HG02981 (cell line): ENCODE measurements around the gene DOHH.
"Not testable (repeated sequence)": the region's sequence is repeated elsewhere in the genome, so short reads cannot be mapped to it uniquely, and the experiment has no call there.

Experiments used
- ATAC-seq: cut with Tn5 transposase; IDR thresholded peaks from one replicate; pipeline ENCODE4 v1.9.1; 2021; ENCODE audit warnings: mild to moderate bottlenecking, moderate library complexity; ENCODE audit not compliant: unreplicated experiment

DOHH gene

DNA sequence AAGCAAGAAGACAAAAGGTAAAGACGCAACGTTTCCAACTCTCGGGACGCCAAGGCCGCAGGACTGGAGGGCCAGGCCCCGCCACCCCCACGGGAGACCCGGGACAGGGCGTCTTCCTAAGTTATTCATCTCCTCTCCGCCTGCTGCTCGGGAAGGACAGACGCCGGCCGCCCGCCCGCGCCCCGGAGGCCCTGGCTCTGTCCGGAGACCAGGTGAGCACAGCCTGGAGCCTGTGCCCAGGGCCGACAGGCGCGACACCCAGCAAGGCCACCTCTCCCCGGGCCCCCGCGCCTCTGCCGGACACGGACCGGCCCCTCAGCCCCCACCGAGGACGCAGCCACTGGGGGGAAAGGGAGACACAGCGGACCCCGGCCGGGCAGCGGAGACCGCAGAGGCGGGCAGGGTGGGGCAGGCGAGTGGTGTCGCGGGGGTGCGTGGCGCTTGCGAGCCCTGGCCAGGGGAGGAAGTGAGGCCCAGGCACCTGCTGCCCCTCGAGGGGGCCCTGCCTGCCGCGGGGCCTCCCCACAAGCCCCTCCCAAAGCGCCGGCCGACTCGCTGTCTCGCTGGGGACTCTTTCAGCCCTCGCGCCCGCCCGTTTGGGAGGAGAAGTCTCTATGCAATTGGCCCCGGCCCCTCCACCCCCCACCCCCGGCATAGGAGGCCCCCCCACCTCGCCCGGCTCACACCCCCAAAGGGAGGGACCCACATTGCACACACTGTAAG is 37.3 kb downstream of the DOHH start:
- ATAC-seq: no peak

DNA sequence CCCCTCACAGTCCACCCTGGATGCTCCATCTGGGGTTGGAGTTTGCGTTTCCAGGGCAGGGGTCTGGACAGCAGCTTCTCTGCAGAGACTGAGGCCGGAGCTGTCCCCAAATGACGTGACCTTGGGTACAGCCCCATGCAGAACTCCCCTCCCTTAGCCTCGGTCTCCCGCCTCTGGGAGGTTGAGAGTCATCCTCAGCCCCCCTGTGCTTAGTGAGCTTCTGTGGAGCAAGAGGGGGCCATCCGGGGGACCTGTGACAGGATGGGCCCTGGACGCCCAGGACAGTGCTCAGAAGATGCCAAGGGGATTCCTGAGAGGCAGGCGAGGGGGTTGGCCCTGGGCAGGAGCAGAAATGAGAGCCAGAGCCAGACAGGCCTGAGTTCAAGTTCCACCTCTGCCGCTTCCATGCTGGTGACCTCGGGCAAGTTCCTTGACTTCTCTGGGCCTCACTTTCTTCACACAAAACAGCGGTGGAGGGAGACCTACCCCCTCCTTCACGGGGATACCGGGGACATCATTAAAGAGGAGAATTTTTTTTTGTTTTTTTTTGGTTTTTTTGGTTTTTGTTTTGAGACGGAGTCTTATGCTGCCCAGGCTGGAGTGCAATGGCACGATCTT is 40.4 kb downstream of the DOHH start:
- ATAC-seq: no peak

DNA sequence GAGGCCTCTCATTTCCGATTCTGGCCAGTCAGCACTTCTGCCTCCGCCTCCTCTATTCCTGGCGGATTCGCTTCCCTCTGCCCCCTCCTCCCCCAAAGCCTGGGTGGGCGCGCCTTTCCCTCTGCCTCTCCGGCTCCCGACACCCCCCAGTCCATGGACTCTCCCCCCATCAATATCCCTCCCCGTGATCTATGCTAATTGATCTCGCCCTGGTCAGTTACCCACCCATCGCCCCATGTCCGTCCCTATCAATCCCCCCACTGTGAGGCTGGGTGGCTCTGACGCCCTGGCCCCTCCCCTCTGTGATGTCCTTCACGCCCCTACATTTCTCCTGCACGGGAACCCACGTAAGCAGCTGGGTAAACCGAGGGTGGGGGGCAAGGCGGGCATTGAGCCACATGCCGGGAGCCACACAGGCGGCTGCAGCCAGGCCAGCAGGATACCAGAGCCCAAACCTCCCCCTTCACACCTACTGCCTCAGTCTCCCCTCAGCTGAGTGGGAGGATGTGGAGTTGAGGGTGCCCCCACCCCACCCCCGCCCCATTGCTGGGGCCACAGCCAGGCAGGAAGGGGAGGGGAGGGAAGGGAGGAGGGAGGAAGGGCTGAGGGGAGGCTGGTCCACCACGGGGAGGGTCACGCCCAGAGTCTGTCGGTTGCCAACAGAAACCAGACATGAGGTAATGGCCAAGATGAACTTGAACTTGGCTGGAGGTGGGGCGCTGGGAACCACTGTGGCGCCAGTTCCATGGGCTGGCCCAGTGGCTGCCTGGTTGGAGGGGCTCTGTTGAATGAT is 41.2 kb downstream of the DOHH start:
- no peak for ATAC-seq

DNA sequence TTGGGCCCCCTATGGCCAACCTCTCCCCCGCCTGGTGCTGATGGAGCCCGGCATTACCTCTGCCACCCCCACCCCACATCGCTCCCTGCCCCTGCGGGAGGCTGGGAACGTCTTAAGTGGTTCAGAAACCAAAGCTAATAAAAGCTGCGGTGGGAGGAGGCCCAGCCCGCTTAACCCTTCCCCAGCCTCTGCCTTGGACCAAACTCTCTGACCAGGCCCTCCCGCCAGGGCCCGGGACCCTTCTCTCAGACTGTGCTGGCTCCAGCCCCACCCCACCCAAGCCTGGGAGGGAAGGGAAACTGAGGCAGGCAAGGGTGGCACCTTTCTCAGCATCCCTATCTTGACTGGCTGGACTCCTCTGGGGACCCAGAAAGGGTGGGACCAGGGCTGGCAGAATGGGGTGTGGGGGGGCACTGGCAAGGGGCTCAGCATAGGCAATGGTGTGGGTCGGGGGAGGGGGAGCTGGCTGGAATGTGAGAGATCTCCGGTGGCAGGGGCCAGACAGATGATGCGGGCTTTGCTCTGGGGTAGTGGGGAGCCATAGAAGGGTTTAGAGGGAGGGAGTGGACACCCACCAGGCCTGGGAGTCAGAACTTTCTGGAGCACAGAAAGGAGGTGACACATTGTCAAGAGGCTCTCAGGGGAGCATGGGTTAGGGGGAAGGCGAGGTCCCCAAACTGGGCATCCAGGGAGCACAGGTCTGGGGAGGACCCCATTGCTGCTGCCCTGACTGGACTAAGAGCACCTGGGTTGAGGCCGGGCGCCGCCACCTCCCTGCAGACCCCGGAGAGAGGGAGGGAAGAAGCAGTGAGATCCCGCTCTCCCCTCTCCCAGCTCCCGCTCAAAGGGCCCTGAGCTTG is 42.0 kb downstream of the DOHH start:
- no peak for ATAC-seq

DNA sequence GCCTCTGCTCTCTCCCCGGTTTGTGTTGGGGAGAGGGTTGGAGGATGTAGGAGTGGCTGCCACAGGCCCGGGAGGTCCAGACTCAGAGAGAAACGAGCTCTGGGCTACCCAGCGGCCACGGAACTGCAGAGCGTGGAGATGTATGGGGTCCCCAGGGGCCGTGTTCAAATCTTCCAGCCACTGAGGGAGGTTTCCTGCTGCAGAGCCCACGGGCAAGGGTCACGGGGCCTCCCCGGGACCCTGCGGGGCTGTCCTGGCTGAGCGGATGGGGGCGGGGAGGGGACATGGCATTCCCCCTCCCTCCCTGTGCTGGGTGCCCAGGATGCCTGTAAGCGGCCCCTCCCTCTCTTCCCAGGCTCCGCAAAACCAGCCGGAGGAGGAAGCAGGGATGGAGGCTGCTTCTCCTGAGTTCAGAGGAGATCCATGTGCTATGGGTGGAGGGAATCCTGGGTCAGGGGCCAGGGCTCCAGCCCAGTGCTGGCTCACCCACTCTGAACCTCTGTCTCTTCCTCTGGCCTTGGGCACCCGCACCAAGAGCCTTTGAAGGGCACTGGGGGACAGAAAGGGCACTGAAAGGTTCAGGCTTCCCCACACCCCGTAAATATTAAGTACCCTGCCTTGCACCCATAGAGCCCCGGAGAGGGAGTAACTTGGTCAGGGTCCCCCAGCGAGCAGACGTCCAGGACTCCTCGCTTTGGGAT is 42.8 kb downstream of the DOHH start:
- no peak for ATAC-seq

- no peak for ATAC-seq
Measured at GRCh38 chr19:3456925-3457527, 43.4 kb downstream of the DOHH start.

DNA sequence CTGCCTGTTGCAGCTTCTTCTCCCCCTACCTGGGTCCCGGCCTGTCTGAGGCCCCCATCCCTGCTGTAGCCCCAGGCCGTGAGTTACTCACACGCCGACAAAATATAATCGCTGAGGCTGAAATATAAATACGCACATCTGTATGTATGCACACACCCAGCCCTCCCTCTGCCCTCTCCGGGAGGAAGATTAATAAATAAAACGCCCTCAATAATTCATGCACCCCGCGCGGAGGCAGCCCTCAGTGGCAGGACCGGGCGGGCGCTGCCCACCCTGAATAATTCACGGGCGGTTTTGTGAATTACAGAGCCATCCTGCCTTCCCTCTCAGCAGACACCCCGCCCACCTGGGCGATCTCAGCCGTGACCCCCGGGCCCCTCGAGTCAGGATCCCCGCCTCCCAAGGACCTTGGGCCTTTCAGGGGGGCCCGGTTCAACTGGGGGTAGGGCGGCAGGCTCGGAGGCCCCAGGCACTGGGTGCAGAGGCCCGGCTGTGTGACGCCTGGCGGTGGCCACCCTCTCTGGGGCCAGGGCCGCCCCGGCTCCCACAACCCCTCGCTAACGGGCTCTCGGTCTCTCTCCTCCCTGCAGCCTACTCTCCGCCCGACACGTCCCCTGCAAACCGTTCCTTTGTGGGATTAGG is 44.4 kb downstream of the DOHH start:
- no peak for ATAC-seq

GRCh38 chr19:3455393-3455955 is 45.0 kb downstream of the DOHH start:
- no peak for ATAC-seq

DNA sequence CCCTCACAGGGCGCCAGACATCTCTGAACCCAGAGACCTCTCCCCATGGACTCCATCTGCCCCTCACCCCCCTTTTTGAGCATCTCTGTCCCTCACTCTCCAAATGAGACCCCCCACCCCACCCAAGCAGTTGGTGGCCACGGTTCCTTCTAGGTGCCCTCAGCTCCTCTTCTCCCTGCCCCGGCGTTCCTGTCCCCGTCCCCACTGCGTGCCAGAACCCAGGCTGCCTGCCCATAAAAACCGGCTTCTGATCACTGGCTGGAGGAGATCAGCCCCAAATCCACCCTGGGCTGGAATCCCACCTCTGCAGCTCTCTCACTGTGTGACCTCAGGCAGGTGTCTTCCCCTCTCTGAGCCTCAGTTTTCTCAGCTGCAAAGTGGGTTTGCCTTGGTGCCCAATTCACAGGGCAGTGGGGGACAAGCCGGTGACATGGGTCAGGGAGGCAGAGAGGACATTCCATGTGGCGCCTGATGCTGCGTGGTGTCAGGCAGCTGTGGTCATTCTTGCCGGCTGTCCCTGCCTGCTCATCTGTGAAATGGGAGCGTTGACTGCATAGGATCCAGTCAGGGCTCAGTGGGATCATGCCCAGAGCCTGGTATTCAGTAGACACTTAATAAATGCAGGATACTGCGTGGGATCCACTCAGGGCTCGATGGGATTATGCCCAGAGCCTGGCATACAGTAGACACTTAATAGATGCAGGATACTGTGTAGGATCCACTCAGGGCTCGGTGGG is 45.6 kb downstream of the DOHH start:
- no peak for ATAC-seq

GRCh38 chr19:3453840-3454239 is 46.6 kb downstream of the DOHH start:
- ATAC-seq: no peak

- ATAC-seq: not testable (repeated sequence)
Measured at GRCh38 chr19:3452942-3453214, 47.6 kb downstream of the DOHH start.

- no peak for ATAC-seq
Measured at GRCh38 chr19:3452171-3452941, 48.1 kb downstream of the DOHH start.

- ATAC-seq: no peak
Measured at GRCh38 chr19:3451451-3451866, 49.0 kb downstream of the DOHH start.

DNA sequence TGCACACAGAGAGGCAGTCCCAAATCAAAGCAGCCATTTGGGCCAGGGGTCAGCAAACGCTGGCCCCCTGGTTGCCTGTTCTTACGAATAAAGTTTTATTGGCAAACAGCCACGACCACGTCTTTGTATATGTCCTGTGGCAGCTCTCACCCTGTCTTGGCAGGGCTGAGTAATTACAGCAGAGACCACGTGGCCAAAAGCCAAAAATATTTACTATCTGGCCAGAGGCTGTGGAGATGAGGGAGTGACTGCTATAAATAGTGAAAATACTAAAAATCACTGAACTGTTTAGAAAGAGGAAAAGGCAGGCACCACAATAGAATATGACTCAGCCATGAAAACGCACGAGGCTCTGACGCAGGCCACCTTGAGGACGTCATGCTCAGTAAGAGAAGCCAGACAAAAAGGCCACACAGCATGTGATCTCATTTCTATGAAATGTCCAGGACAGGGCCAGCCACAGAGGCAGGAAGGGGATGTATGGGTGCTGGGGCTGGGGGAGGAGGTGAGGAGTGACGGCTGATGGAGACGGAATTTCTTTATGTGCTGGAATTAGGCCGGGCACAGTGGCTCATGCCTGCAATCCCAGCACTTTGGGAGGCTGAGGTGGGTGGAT is 49.6 kb downstream of the DOHH start:
- no peak for ATAC-seq

DNA sequence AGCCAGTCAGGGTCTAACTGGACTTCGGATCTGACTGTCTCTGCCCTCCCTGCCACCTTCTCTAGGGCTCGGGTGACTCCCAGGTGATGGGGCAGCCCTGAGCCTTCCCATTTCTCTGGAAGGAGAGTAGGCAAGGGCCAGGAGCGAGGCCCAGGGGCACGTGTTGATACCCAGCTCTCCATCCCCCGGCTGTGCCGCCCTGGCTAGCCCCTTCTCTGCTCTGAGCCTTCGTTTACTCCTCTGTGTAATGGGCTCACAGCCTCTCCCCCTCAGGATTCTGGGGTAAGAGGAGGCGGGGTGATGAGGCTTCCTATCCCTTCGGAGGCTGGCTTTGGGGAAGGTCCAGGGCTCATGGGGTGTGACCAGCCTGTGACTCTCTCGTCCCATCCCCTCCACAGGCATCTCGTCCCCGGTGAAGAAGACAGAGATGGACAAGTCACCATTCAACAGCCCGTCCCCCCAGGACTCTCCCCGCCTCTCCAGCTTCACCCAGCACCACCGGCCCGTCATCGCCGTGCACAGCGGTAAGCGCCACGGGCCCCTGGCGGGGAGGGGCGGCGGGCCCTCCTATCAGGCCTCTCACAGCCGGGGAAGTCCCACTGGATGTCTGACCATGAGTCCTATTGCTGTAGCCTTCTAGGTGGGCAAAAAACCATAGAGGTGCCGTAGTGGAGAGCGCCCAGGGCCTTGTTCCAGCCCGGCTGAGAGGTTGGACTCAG is 51.7 kb downstream of the DOHH start:
- no peak for ATAC-seq

DNA sequence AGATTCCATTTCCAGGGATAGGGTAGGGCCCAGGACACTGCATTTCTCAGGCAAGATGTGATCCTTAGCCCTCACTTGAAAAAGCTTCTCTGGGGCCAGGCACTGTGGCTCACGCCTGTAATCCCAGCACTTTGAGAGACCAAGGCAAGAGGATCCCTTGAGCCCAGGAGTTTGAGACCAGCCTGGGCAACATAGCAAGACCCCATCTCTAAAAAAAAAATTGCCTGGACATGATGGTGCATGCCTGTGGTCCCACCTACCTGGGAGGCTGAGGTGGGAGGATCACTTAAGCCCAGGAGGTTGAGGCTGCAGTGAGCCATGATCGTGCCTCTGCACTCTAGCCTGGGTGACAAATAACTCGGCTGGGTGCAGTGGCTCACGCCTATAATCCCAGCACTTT is 53.8 kb downstream of the DOHH start:
- ATAC-seq: not testable (repeated sequence)

- no peak for ATAC-seq
Measured at GRCh38 chr19:3444695-3445234, 55.7 kb downstream of the DOHH start.
